NCI-H1105 (cell line): Measurements from ENCODE around the gene PKP2.

Experiments used
- DNase-seq: peaks from one replicate; lab custom pipeline; 2025; lab: John Stamatoyannopoulos, UW

The PKP2 gene

GRCh38 chr12:32809846-32810245, 86.7 kb downstream of the PKP2 start:
- DNase-seq = no peak

DNA sequence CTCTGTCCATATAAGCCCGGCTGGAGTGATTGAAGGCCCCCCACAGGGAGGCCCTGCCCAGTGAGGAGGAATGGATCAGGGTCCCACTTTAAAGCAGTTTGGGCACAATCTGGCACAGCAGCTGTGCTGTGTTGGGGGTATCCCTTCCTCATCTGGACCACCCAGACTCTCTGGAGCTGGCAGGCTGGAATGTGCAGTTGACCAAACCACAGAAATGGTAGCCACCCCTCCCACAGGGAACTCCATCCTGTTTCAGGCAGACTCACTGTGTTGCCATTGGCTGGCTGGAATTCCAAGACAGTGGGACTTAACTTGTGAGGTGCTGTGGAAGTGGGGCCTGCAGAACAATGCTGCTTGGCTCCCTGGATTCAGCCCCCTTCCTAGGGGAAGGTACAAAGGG, 87.4 kb downstream of the PKP2 start:
- no peak for DNase-seq

DNA sequence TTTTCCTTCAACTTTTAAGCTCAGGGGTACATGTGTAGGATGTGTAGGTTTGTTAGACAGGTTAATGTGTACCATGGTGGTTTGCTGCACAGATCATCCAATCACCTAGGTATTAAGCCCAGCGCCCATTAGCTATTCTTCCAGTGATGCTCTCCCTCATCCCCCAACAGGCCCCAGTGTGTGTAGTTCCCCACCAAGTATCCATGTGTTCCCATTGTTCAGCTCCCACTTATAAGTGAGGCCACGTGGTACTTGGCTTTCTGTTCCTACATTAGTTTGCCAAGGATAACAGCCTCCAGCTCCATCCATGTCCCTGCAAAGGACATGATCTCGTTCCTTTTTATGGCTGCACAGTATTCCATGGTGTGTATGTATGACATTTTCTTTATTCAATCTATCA, 92.3 kb downstream of the PKP2 start:
- no peak for DNase-seq

DNA sequence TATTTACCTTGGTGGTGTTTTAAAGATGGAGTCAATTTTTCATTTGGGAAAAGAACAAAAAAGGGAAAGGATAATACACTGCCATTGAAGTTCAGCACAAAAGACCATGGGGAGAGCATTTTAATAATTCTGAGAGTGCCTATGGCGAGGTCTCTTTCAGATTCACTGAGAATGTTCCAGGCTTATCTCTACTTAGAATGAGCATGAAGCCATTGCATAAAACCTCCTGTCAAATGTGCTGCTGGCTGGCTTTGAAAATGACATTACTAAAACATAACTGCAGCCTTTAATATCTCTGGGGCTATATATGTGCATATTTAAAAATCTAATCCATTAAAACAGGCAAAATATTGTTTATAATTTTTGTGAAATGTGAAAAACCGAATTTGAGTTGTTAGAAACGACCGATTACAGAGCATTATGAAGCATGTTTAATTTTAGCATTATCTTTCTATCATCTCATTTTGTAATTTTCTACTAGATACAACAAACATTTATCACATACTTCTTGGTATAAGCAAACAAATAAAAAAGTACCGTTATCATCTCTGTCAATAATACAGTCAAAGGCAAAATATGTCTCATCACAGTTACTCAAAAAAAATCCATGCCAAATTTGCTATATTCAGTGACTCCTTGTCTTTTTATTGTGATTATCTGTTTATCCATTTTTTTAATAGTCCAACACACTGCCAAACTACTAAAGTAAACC, 95.2 kb downstream of the PKP2 start:
- no peak for DNase-seq

DNA sequence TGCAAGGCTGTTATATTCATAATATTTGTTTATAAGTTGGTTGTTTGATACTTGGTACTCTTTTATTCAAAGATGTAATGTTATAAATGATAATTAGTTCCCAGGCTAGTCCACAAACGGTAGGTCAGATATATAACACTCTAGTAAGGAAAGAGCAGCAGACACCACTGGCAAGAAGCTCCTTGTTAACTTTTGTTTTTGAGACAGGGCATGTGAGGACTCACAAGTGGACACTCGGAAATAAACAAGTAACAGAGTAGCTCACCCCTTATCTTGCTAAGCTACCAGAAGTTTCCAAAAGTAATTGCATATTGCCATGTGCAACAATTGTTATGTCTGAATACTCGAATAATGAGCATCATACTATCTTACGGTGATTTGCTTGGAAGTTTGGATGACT, 102.3 kb downstream of the PKP2 start:
- no peak for DNase-seq

- no peak for DNase-seq
Observed at GRCh38 chr12:32789916-32790315, 106.7 kb downstream of the PKP2 start.

- DNase-seq = no peak
Observed at GRCh38 chr12:32789446-32789845, 107.1 kb downstream of the PKP2 start.

- DNase-seq = no peak
Observed at GRCh38 chr12:32788405-32788804, 108.2 kb downstream of the PKP2 start.

DNA sequence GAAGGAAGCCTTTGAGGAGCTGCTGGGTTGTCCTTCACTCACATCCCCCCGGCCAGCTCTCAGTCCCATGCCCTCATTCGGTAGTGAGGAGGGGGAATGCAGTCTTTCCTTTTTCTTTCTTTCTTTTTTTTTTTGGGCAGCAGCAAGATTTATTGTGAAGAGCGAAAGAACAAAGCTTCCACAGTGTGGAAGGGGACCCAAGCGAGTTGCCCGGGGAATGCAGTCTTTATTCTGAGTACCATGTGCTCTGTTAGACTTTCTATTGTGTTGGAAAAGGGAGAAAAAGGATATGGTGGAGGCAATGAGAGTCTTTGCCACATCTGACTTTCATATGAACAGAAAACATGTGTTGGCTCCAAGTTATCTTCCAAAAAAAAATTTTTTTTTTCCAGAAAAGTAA, 111.0 kb downstream of the PKP2 start:
- DNase-seq = no peak

GRCh38 chr12:32783029-32783428, 113.5 kb downstream of the PKP2 start:
- no peak for DNase-seq

- DNase-seq = no peak
Observed at GRCh38 chr12:32780071-32780470, 116.5 kb downstream of the PKP2 start.

DNA sequence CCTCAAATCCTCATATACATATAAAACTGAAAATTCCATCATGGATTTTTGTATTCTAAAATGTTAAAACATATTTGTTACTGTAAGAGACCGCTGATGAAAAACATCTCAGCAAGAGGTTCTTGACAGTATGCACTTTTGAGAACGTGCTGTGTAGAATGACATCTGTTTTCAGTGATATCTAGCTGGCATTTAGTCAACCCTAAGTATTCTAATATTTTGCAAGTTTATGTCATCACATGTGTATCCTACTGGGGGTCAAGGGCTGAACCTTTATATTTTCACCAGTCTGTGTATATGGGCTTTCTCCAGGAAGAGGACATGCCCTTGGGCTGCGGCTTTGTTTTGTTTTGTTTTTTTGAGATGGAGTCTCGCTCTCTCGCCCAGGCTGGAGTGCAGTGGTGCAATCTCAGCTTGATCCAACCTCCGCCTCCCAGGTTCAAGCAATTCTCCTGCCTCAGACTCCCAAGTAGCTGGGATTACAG, 118.8 kb downstream of the PKP2 start:
- no peak for DNase-seq

DNA sequence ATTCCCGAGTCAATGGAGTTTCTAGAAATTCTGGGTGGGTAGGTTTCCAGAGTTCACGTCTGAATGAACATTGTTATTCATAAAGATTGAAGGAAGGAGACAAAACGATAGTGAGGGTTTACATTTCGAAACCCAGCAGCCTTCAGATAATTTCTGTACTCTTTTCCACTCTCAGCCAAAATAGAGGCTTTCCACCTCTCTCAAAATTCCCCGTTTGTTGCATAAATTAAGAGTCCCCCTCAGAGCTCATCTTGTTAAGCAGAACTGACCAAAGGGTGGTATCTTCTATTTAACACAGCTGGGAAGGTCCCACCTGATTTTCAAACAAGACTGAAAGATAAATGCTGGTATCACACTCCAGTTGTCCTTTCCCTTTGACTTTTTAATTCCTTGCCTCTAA, 119.4 kb downstream of the PKP2 start:
- DNase-seq = no peak

DNA sequence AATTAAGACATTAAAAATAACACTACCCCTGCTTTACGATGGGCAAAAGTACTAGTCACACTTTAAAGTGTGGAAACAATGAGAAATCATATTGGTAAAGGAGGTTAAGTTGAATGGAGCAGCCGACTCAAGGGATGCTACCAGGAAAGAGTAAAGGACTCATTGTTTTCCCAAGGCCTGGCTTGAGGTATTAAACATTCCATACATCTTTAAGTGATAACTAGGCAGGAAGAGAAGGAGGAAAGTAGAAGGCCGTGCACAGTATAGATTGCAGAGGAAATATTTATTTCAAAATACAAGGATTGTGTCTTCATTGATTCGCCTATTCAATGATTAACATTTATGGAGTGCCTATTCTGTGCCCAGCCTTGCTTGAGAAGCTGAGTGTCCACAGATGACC, 120.3 kb downstream of the PKP2 start:
- DNase-seq = no peak

DNA sequence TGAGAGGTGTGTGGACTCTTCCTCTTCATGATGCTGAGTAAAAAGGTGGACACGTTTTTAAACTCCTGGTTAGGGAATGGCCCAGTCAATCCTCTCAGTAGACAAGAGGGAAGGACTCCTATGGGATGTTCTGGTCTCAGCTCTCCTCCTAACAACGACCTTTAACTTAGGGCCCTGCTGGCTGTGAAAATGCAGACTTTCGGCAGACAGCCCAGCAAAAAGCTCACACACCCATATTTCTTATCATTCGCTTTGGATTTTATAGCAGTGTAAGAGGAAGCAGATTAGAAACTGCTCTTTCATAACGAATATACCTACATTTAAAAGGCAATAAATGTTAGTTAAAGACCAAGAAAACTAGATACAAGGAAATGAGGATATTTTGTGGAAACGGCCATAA, 122.9 kb downstream of the PKP2 start:
- DNase-seq = no peak

GRCh38 chr12:32770141-32770540, 126.4 kb downstream of the PKP2 start:
- DNase-seq = no peak

- DNase-seq = no peak
Observed at GRCh38 chr12:32768518-32768917, 128.1 kb downstream of the PKP2 start.

DNA sequence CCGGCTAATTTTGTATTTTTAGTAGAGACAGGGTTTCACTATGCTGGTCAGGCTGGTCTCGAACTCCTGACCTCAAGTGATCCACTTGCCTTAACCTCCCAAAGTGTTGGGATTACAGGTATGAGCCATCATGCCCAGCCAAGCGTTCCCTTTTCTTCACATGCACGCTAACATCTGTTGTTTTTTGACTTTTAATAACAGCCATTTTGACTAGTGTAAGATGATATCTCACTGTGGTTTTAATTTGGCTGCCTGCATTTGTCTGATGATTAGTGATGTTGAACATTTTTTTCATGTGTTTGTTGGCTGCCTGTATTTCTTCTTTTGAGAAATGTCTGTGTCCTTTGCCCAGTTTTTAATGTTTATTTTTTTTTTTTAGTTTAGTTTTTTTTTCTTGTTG, 130.7 kb downstream of the PKP2 start:
- DNase-seq = peak; percentile 9

DNA sequence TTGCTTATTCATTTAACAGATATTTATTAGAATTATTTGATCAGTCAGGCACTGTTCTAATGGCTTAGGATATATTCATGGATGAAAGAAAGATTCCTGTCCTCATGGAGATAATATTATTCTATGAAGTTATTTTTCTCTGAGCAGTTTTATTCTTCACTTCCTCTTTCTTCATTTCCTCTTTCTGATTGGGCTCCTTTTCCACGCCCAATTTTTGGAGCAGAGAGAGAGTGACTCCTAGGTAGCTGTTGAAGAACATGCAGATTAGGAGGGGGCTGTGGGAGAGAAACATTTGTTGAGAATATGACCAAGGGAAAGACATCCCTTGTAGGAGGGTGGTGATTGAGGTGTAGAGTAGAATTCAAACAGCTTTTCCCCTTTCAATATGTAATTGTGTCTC, 134.9 kb downstream of the PKP2 start:
- DNase-seq = no peak

GRCh38 chr12:32757157-32757556, 139.4 kb downstream of the PKP2 start:
- DNase-seq = no peak

DNA sequence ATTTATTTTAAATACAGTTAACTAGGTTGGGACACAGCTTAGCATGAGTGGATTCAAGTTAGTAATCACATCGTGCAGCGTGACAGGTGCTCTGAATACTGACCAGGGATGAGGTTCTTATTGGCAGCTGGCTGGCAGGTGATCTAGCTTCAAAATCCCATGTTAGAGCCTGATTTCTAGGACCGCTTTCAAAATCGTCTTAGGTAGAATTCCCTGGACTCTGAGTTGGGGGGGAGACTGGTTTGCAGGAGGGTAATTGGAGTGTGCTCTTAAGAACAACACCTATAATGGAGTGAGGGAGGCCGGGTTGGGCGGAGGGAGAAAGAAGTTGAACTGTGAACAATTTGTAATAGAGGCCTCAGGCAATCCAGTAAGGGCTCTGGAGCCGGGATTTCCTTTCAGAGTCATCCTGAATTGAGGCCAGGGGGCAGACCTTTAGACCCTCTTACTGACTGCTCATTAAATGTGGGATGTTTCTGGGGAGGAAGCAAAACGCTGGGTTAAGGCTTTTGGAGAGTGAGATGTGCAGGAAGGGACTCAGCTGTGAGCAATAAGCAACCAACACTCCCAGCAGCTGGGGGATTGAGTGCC, 140.0 kb downstream of the PKP2 start:
- DNase-seq = no peak

GRCh38 chr12:32755654-32756475, 140.7 kb downstream of the PKP2 start, which contains the start of gene YARS2:
Gene YARS2, minus strand, starts transcription at chr12:32755897. Its CDS starts 23 bp downstream, at chr12:32755874.
- peak; percentile 98 for DNase-seq
